Astrocyte of the cerebellum (primary cell): ENCODE measurements around the gene DTNBP1.

Experiments
- DNase-seq: peaks from one replicate; pipeline ENCODE4 v3.0.0-alpha.2; 2011; ENCODE audit warnings: low read depth
- H3K4me3 ChIP-seq: 2 replicates; pipeline ENCODE4 v1.5.1; 2011; ENCODE audit warnings: mild to moderate bottlenecking, low read depth, low read length, moderate library complexity
- CTCF ChIP-seq: IDR thresholded peaks from 2 replicates; pipeline ENCODE4 v1.5.1; 2012; ENCODE audit warnings: low read length, low read depth, moderate library complexity, mild to moderate bottlenecking; ENCODE audit errors: missing control alignments
- in situ Hi-C: cut with HindIII; loops from 2 replicates; pipeline ENCODE4 v1.10.0; 2017; ENCODE audit warnings: low sequenced_read_pairs

DTNBP1 gene

GRCh38 chr6:15508441-15508871, 154.4 kb downstream of the DTNBP1 start:
- in situ Hi-C loops = no loop called here
- no peak overlapping the region for H3K4me3 ChIP-seq
- no peak for TF ChIP-seq CTCF
- DNase-seq = no peak

GRCh38 chr6:15507746-15508145, 155.1 kb downstream of the DTNBP1 start:
- DNase-seq = no peak
- in situ Hi-C loops = no loop called here

GRCh38 chr6:15507221-15507620, 155.6 kb downstream of the DTNBP1 start:
- TF ChIP-seq CTCF = no peak
- in situ Hi-C loops = no loop called here
- no peak overlapping the region for H3K4me3 ChIP-seq
- DNase-seq = no peak

More at GRCh38 chr6:15507746-15508145, 155.1 kb downstream of the DTNBP1 start:
- no peak overlapping the region for H3K4me3 ChIP-seq
- no peak for TF ChIP-seq CTCF

GRCh38 chr6:15506066-15506465, 156.8 kb downstream of the DTNBP1 start:
- DNase-seq = no peak
- no peak for TF ChIP-seq CTCF
- in situ Hi-C loops = no loop called here
- no peak overlapping the region for H3K4me3 ChIP-seq

- in situ Hi-C loops = no loop called here
- peak overlapping the region; percentile 11 for H3K4me3 ChIP-seq
- no peak for TF ChIP-seq CTCF
- DNase-seq = no peak
Observed at GRCh38 chr6:15505463-15505918, 157.3 kb downstream of the DTNBP1 start.

- H3K4me3 ChIP-seq = peak overlapping the region; percentile 11
- no peak for TF ChIP-seq CTCF
- peak; percentile 99 for DNase-seq
- in situ Hi-C loops = no loop called here
Observed at GRCh38 chr6:15504581-15505350, 158.1 kb downstream of the DTNBP1 start.
